BE2C (cell line): ENCODE results near the gene CDH15. TPM values are rescaled to one million over a fixed set of nuclear protein-coding genes. Genes with fewer than 3 reads are reported as not detected.
A peak's percentile ranks its signal among the peaks of the same experiment; 100 is the strongest.

Source experiments
- DNase-seq: peaks from one replicate; pipeline ENCODE4 v3.0.0-alpha.2; 2020
- H3K27me3 ChIP-seq: fragments of 250-450 bp; sonication (Bioruptor Pico); 2 replicates; pipeline ENCODE4 v1.5.1; 2020; ENCODE audit warnings: mild to moderate bottlenecking
- H3K36me3 ChIP-seq: fragments of 250-450 bp; sonication (Bioruptor Pico); 2 replicates; pipeline ENCODE4 v1.5.1; 2020; ENCODE audit warnings: mild to moderate bottlenecking
- H3K4me1 ChIP-seq: fragments of 250-450 bp; sonication (Bioruptor Pico); 2 replicates; pipeline ENCODE4 v1.5.1; 2020
- H3K4me3 ChIP-seq: 2 replicates; pipeline ENCODE4 v1.5.1; 2011; ENCODE audit warnings: low read depth, low read length
- H3K9me3 ChIP-seq: fragments of 250-450 bp; sonication (Bioruptor Pico); 2 replicates; pipeline ENCODE4 v1.5.1; 2020
- CTCF ChIP-seq: IDR thresholded peaks from 2 replicates; pipeline ENCODE4 v1.5.1; 2012; ENCODE audit warnings: mild to moderate bottlenecking, low read depth, low read length
- polyA plus RNA-seq: library from polyadenylated mRNA; unstranded; fragments of >200 nt; gene quantifications from one replicate; pipeline ENCODE4 v1.2.1, GENCODE V29; 2012; ENCODE audit warnings: low read depth, missing spikeins; ENCODE audit not compliant: insufficient read length, insufficient read depth

CDH15 gene
- polyA plus RNA-seq, result not detected

- Histone ChIP-seq H3K4me3 (peak within 1 kb of the TSS; percentile 24), H3K36me3 (no peaks in the 10 kb centered on the region), H3K4me1 (peaks cover 4% of the 10 kb centered on the region), H3K27me3 (peaks cover 37% of the 10 kb centered on the region), H3K9me3 (no peaks in the 10 kb centered on the region)
- DNase-seq, result peak; percentile 99
- TF ChIP-seq CTCF, result no peak
Measured at GRCh38 chr16:89171216-89172170, at the start of gene CDH15. CDH15 (plus strand) TSS chr16:89171748; CDS start chr16:89171832, 84 bp downstream.

GRCh38 chr16:89122322-89122851, 49.2 kb upstream of the CDH15 start:
- Histone ChIP-seq H3K4me3 (no peak overlapping the region), H3K36me3 (peaks cover 39% of the 10 kb centered on the region), H3K4me1 (no peaks in the 10 kb centered on the region), H3K9me3 (no peaks in the 10 kb centered on the region), H3K27me3 (no peaks in the 10 kb centered on the region)
- no peak for DNase-seq
- no peak for TF ChIP-seq CTCF

GRCh38 chr16:89123001-89123830, 48.3 kb upstream of the CDH15 start:
- no peaks in the 10 kb centered on the region for H3K4me1 ChIP-seq
- no peak for DNase-seq
- peaks cover 37% of the 10 kb centered on the region for H3K36me3 ChIP-seq
- H3K27me3 ChIP-seq, result no peaks in the 10 kb centered on the region
- H3K9me3 ChIP-seq, result no peaks in the 10 kb centered on the region
- no peak overlapping the region for H3K4me3 ChIP-seq
- TF ChIP-seq CTCF, result no peak

DNA sequence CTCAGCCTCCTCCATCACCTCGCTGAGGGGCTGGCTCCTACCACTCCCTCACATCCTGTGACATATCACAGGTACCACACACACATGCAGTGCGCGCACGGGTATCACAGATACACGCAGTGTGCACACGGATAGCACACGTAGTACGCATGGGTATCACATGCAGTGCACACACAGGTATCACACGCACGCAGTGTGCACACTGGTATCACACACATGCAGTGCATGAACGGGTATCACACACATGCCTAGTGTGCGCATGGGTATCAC, 47.8 kb upstream of the CDH15 start:
- no peak overlapping the region for H3K4me3 ChIP-seq
- peaks cover 39% of the 10 kb centered on the region for H3K36me3 ChIP-seq
- H3K27me3 ChIP-seq, result no peaks in the 10 kb centered on the region
- no peaks in the 10 kb centered on the region for H3K9me3 ChIP-seq
- no peaks in the 10 kb centered on the region for H3K4me1 ChIP-seq
- no peak for TF ChIP-seq CTCF
- DNase-seq, result no peak

DNA sequence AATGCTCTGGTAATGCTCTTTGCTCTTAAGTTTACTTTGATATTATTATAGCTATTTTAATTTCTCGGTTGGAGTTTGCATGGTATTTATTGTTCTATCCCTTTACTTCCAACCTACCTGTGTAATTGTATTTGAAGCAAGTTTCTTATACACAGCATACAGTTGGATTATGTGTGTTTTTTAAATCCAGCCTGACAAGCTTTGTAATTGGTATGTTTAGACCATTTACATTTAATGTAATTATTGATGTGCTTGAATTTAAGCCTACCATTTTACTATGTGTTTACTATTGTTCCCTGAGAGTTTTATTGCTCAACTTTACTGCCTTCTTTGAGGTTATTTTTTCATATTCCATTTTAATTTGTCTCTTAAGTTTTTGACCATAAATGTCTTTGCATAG, 42.2 kb upstream of the CDH15 start:
- H3K36me3 ChIP-seq, result peaks cover 30% of the 10 kb centered on the region
- no peak for DNase-seq
- H3K4me1 ChIP-seq, result no peaks in the 10 kb centered on the region
- no peaks in the 10 kb centered on the region for H3K9me3 ChIP-seq
- no peak overlapping the region for H3K4me3 ChIP-seq
- no peaks in the 10 kb centered on the region for H3K27me3 ChIP-seq
- no peak for TF ChIP-seq CTCF

DNA sequence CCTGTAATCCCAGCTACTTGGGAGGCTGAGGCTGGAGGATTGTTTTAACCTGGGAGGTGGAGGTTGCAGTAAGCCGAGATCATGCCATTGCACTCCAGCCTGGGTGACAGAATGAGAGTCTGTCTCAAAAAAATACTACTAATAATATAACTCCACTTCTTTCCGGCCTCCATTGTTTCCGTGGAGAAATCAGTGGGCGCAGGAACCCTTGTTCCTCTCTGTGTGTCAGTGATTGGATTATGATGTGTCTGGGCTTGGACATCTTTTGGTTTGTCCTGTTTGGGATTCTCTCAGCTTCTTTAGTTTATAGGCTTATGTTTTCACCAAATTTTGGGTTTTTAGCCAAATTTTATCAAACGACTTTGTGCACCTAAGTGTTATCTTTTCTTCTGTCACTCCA, 41.1 kb upstream of the CDH15 start:
- H3K4me1 ChIP-seq, result no peaks in the 10 kb centered on the region
- DNase-seq, result no peak
- H3K4me3 ChIP-seq, result no peak overlapping the region
- no peaks in the 10 kb centered on the region for H3K27me3 ChIP-seq
- H3K9me3 ChIP-seq, result no peaks in the 10 kb centered on the region
- peaks cover 27% of the 10 kb centered on the region for H3K36me3 ChIP-seq
- no peak for TF ChIP-seq CTCF
